Right atrium auricular region (tissue), 2 donors: ENCODE measurements around the gene FAT2. TPM values are rescaled to one million over a fixed set of nuclear protein-coding genes. Genes with fewer than 3 reads are reported as not detected.

Experiments used
- DNase-seq: peaks from one replicate; pipeline ENCODE4 v3.0.0-alpha.2; 2019; ENCODE audit warnings: low spot score
- H3K27ac ChIP-seq, 2 donors: fragments of 200-600 bp; sonication (generic); 1 replicate in 1 of 2; 2 replicates in 1 of 2; pipeline ENCODE4 v1.5.1; 2016 to 2019
- H3K27me3 ChIP-seq, 2 donors: fragments of 200-600 bp; sonication (generic); one replicate each; pipeline versions ENCODE4 v1.5.1 to v1.6.0; 2017 to 2019
- H3K36me3 ChIP-seq: fragments of 200-600 bp; sonication (generic); one replicate; pipeline ENCODE4 v1.5.1; 2016
- H3K4me1 ChIP-seq, 2 donors: fragments of 200-600 bp; sonication (generic); one replicate each; pipeline versions ENCODE4 v1.5.1 to v1.6.0; 2017 to 2019
- H3K4me3 ChIP-seq, 2 donors: fragments of 200-600 bp; sonication (generic); 1 replicate in 1 of 2; 2 replicates in 1 of 2; pipeline ENCODE4 v1.5.1; 2017 to 2019; ENCODE audit warnings: mild to moderate bottlenecking in 1 of 2, moderate library complexity in 1 of 2
- H3K9me3 ChIP-seq, 2 donors: fragments of 200-600 bp; sonication (generic); one replicate each; pipeline ENCODE4 v1.5.1; 2019
- CTCF ChIP-seq, 2 donors: fragments of 200-600 bp; sonication (generic); IDR thresholded peaks; one replicate each; pipeline ENCODE4 v1.5.1; 2019; ENCODE audit warnings: antibody characterized with exemption in 2 of 2
- total RNA-seq, 2 donors: library from RNA; depleted of rRNA; stranded (reverse); fragments of >200 nt; gene quantifications; one replicate each; pipeline ENCODE4 v1.1.0, GENCODE V29; 2016

FAT2 gene
- total RNA-seq, 2 donors from 2014 or later = not detected

- H3K27me3 ChIP-seq = no peaks in the 10 kb centered on the region
- H3K36me3 ChIP-seq = no peaks in the 10 kb centered on the region
- H3K9me3 ChIP-seq = no peaks in the 10 kb centered on the region
- H3K4me3 ChIP-seq = no peak overlapping the region
- no peak for TF ChIP-seq CTCF (IDR thresholded peaks at IDR 0.05)
- peaks cover 0 to 2% of the 10 kb centered on the region in 2 donors for H3K4me1 ChIP-seq
- no peak for DNase-seq
- no peak overlapping the region for H3K27ac ChIP-seq
These were observed 26.9 kb upstream of the FAT2 start for GRCh38 chr5:151617841-151618710.

- H3K27ac ChIP-seq = no peak overlapping the region
- TF ChIP-seq CTCF (IDR thresholded peaks at IDR 0.05) = no peak
- H3K36me3 ChIP-seq = no peaks in the 10 kb centered on the region
- DNase-seq = no peak
- H3K4me3 ChIP-seq = no peak overlapping the region
- H3K9me3 ChIP-seq = no peaks in the 10 kb centered on the region
- H3K27me3 ChIP-seq = no peaks in the 10 kb centered on the region
- no peaks in the 10 kb centered on the region for H3K4me1 ChIP-seq
These were observed 26.3 kb upstream of the FAT2 start for GRCh38 chr5:151617383-151617840.

GRCh38 chr5:151615431-151615830 lies 24.3 kb upstream of the FAT2 start:
- DNase-seq = no peak
- Histone ChIP-seq H3K9me3 (no peaks in the 10 kb centered on the region), H3K4me3 (no peak overlapping the region), H3K4me1 (no peaks in the 10 kb centered on the region), H3K27me3 (no peaks in the 10 kb centered on the region), H3K36me3 (no peaks in the 10 kb centered on the region), H3K27ac (no peak overlapping the region)
- no peak for TF ChIP-seq CTCF (IDR thresholded peaks at IDR 0.05)

DNA sequence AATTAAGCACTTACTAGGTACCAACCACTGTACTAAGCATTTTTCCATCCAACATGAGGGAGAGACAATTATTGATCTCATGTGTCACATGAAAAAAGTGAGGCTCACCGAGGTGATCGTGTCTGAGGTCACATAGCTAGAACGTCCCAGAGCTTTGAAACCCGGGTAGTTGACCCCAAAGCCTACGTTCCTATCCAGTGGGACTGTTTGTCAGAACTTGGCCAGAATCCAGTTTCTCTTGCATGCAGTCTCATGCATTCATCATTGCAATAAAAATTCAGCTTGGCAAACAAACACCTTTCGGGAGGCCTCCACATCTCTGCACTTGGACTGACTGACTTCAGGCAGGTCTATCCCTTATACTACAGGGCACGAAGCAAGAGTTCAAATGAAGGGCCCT lies 23.4 kb upstream of the FAT2 start:
- DNase-seq = no peak
- TF ChIP-seq CTCF (IDR thresholded peaks at IDR 0.05) = no peak
- Histone ChIP-seq H3K27ac (no peak overlapping the region), H3K9me3 (no peaks in the 10 kb centered on the region), H3K27me3 (no peaks in the 10 kb centered on the region), H3K4me1 (no peaks in the 10 kb centered on the region), H3K36me3 (no peaks in the 10 kb centered on the region), H3K4me3 (no peak overlapping the region)

GRCh38 chr5:151612689-151613427 lies 21.7 kb upstream of the FAT2 start:
- H3K4me3 ChIP-seq = no peak overlapping the region
- no peak for TF ChIP-seq CTCF (IDR thresholded peaks at IDR 0.05)
- DNase-seq = no peak
- H3K27me3 ChIP-seq = no peaks in the 10 kb centered on the region
- no peak overlapping the region for H3K27ac ChIP-seq
- no peaks in the 10 kb centered on the region for H3K9me3 ChIP-seq
- no peaks in the 10 kb centered on the region for H3K4me1 ChIP-seq
- no peaks in the 10 kb centered on the region for H3K36me3 ChIP-seq
